Ovary (tissue), 3 donors: ENCODE results near the gene COL4A5.

Experiments used
- CTCF ChIP-seq, 3 donors: fragments of 450-650 bp in 2 of 3; fragments of 200-600 bp in 1 of 3; IDR thresholded peaks; one replicate each; pipeline versions ENCODE4 v1.5.1 to v1.8.0; 2016 to 2022; ENCODE audit warnings: antibody characterized with exemption in 3 of 3, mild to moderate bottlenecking in 1 of 3
- POLR2A ChIP-seq: fragments of 450-650 bp; IDR thresholded peaks from one replicate; pipeline ENCODE4 v1.6.1; 2017; ENCODE audit warnings: antibody characterized with exemption, mild to moderate bottlenecking, moderate library complexity
- donor health status: DM: no; HTN: no; CAD: no.

DNA sequence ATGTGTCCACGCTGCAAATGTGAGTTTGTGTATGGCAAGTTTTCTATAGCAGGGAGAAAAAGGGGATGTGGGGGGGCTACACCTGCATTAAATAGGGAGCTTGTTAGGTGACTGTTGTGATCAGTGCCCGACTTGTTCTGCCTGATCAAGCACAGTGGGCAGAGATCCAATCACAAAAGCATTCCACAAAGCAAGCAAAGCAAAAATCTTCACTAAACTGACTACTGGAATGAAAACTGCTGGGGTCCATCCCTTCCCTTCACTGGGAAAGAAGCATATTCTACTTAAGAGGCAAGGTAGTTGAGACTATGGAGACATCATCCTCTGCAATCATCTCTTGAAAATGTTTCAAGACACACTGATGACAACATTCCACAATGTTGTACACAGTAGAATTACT, 291.5 kb downstream of the COL4A5 start:
- no peak for TF ChIP-seq CTCF (IDR thresholded peaks at IDR 0.05)
- TF ChIP-seq POLR2A, result no peak
